ENCODE measurements around the gene BAK1.

GRCh38 chr6:33607784-33608161 lies 27.7 kb upstream of the BAK1 start:
- no peak for TF ChIP-seq POLR2A (IDR thresholded peaks at IDR 0.05)
- TF ChIP-seq CTCF (IDR thresholded peaks at IDR 0.05) = peak in 1 of 2 donors; percentile 21
- no peak for TF ChIP-seq EP300 (IDR thresholded peaks at IDR 0.05)
- TF ChIP-seq POLR2AphosphoS5 (IDR thresholded peaks at IDR 0.05) = no peak

Measured in suprapubic skin (tissue), 4 donors.